ENCODE measurements around the gene RFXAP. TPM values are rescaled to one million over a fixed set of nuclear protein-coding genes. Genes with fewer than 3 reads are reported as not detected.

RFXAP gene
- total RNA-seq, 1 donor from 2014 or later = 5.9 TPM

Other genes starting within 250 kb of the RFXAP start
- not detected for gene SERTM1, start 145.2 kb upstream of the RFXAP start, total RNA-seq
- 24.5 TPM for gene SMAD9, start 101.0 kb downstream of the RFXAP start, total RNA-seq
- gene ALG5, start 180.1 kb downstream of the RFXAP start, total RNA-seq = 26.7 TPM
- 16.8 TPM for gene EXOSC8, start 181.6 kb downstream of the RFXAP start, total RNA-seq
- 9.9 TPM for gene SUPT20H, start 240.5 kb downstream of the RFXAP start, total RNA-seq